SK-MEL-5 (cell line): ENCODE results near the gene ZNF681. TPM values are rescaled to one million over a fixed set of nuclear protein-coding genes. Genes with fewer than 3 reads are reported as not detected.

Experiments
- DNase-seq: peaks from one replicate; pipeline ENCODE4 v3.0.0-alpha.2; 2016; ENCODE audit warnings: low read depth, low spot score
- in situ Hi-C: cut with HindIII; loops from 2 replicates; pipeline ENCODE4 v1.10.0; 2016; ENCODE audit warnings: low sequenced_read_pairs, high pct_unique_total_duplicates, low pct_unique_long_range_greater_than_20kb
- polyA plus RNA-seq, 2 experiments: library from polyadenylated mRNA; depleted of rRNA; stranded (reverse); fragments of >200 nt; gene quantifications; 2 replicates each; pipeline ENCODE4 v1.2.3, GENCODE V29; 2015
- total RNA-seq: library from RNA; depleted of rRNA; stranded (reverse); fragments of >200 nt; shearing (Covaris generic); gene quantifications from 2 replicates; pipeline ENCODE4 v1.2.3, GENCODE V29; 2014; rRNA removed

Gene ZNF681
- 1.6 and 2.7 TPM in 2 replicates for total RNA-seq
- 0.33 and 0.38 TPM in 2 replicates for polyA plus RNA-seq (2015; cell fraction: cytosol; rRNA removed)
- 0.39 and 0.69 TPM in 2 replicates for polyA plus RNA-seq (2015; cell fraction: nucleus; rRNA removed)

- DNase-seq = peak; percentile 78
- in situ Hi-C loops = no loop called here
Observed at GRCh38 chr19:23758187-23759074, at the start of gene ZNF681. TSS of gene ZNF681 (minus strand) at chr19:23758891. CDS start at chr19:23758749, 142 bp downstream.

DNA sequence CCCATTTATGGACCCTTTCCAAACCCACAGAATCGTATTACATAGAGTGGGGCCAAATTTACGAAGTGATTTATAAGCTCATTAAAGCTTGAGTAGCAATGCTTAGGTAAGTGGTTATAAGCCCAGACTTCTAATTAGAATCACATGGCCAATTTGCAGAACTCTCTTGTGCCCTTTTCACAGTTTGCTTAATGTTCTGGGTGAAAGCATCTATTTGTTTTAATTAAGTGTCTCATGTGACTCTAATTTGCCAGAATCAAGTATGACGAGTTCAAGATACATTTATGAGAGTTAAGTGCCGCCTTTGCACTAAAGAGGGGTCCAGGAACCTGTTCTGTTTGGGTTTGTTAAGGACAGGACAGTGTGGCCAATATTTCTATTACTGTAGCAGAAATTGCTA is 46.0 kb upstream of the ZNF681 start:
- DNase-seq = no peak
- in situ Hi-C loops = no loop called here

DNA sequence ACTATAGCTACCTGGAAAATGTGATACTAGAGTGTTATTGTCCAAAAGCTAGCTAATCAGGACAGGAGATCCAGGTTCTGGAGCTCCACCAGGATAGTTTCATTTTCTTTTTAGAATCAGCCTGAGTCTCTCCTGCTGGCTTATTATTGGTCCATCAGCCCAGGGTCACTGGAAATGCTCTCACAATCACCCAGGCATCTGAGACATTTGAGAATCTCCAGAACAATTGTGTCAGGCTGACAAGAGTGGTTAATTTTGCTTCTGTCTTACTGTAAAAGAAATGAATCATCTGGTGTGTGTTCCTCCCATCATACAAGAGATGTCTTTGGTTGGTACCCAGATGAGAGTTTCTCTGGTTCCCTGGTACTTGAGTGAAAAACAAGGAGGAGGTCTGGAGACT is 43.6 kb upstream of the ZNF681 start:
- in situ Hi-C loops = no loop called here
- no peak for DNase-seq

DNA sequence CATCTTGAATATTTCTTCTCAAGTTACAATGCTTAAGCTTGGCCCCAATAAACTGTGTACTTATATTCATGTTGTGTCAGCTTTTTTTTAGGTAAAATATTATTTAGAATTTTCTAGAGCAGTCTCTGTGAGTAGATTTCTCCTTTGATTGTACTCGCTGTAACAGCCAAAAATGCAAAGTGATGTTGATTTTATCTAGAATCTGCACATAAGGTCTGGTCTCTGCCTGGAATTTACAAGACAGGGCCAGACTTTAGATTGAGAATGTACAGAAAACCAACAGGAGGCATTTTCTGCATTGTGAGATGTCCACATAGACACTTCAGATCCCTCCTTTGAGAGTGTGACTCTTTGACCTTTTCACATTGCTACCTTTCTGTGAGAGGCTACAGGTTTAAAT is 43.1 kb upstream of the ZNF681 start:
- no peak for DNase-seq
- in situ Hi-C loops = no loop called here

DNA sequence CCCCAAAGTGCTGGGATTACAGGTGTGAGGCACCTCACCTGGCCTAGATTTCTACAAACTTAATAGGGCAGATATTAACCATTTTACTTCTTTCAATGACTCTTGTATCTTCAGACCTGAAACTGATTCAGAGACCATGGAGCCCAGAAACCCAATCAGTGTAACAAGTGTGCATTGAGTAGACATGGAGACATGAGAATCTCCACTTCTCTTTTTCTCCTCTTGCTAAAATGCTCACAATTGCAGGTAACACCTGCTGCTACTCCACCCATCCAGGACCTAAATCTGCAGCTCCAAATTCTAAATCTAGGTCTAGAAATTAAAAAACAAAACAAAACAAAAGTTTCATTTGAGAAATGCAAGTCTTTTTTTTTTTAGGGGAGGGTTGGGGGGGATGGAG is 42.2 kb upstream of the ZNF681 start:
- in situ Hi-C loops = no loop called here
- DNase-seq = no peak

DNA sequence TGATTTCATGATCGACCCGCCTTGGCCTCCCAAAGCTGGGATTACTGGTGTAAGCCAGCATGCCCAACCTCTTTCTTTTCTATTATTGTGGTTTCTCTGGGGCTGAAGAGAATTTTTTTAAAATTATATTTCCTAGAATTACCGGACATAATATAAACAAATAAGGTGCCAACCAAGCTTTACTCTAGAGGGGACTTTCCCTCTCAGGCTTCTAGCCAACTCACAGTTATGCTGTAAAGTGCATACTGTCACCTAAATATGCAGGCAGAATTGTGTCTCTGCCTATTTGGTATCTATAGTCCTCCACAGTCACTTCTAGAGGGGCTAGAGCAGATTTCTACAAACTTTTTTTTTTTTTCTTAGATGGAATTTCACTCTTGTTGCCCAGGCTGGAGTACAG is 41.6 kb upstream of the ZNF681 start:
- in situ Hi-C loops = no loop called here
- no peak for DNase-seq

GRCh38 chr19:23799321-23799720 is 40.6 kb upstream of the ZNF681 start:
- in situ Hi-C loops = no loop called here
- DNase-seq = no peak

DNA sequence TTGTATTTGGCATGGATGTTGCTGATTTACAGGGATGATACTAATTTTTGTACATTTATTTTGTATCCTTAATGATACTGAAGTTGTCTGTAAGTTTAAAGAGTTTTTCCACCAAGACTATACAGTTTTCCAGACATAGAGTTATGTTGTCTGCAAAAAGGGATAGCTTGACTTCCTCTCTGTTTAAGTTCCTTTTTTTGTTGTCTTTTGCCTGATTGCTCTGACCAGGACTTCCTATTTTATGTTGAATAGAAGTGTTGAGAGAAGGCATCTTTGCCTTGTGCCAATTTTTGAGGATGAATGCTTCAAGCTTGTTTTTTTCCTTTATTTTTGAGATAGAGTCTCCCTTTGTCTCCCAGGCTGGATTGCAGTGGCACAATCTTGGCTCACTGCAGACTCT is 36.8 kb upstream of the ZNF681 start:
- DNase-seq = no peak
- in situ Hi-C loops = no loop called here

DNA sequence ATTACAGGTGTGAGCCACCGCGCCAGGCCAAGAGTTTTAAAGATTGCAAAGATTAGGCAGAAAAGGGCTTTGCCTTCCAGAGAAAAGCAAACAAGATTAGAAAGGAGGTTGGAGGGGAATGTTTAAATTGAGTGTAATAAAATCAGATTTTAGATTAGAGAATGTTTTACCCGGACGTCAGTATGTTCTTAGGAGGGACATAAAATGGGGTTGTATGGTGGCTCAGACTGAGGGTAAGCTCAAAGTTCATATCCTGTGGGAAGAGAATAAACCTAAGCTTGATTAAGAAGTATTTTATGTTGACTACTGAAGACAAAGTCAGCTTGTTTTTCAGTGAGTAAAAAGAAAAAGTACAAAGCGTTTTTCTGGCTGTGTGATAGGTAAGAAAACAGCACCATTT is 34.1 kb upstream of the ZNF681 start:
- no peak for DNase-seq
- in situ Hi-C loops = no loop called here

GRCh38 chr19:23790641-23791488 is 32.2 kb upstream of the ZNF681 start:
- no peak for DNase-seq
- in situ Hi-C loops = no loop called here

DNA sequence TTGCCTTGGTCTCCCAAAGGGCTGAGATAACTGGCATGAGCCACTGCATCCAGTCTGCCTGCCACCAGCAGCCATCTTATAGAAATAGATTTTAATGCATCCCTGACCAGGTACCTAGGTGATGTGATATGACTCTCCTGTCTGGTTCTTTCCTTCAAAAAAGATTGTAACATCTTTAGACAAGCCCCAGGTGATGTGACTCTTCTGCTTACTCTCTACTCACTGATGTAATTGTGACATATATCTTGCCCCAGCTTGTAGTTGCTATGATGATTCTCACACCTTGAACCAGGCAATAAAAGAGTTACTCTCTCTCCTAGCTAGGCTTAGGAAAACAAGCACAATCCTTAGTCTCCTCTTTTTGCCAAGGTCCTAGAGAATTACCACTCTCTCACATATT is 30.6 kb upstream of the ZNF681 start:
- no peak for DNase-seq
- in situ Hi-C loops = no loop called here

DNA sequence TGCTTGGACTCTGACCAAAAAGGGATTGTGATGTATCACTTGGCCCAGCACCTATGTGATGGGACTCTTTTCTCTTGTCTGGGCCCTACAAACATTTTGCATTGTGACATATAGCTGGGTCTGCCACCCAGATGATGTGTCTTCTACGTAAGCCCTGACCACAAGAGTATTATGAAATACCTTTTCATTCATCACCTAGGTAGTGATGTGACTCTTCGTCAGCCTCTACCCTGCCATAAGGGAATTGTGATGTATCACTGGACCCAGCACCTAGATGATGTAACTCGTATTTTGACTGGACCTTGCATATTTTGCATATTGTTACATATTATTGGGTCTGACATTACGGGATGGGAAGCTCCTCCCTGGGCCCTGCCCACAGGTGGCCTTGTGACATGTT is 29.7 kb upstream of the ZNF681 start:
- in situ Hi-C loops = no loop called here
- DNase-seq = no peak

GRCh38 chr19:23787106-23787505 is 28.4 kb upstream of the ZNF681 start:
- in situ Hi-C loops = no loop called here

GRCh38 chr19:23785982-23786381 is 27.3 kb upstream of the ZNF681 start:
- no peak for DNase-seq
- in situ Hi-C loops = no loop called here

More at GRCh38 chr19:23787106-23787505, 28.4 kb upstream of the ZNF681 start:
- no peak for DNase-seq

- no peak for DNase-seq
- in situ Hi-C loops = no loop called here
Observed at GRCh38 chr19:23784274-23784673, 25.6 kb upstream of the ZNF681 start.

- in situ Hi-C loops = no loop called here
Observed at GRCh38 chr19:23783636-23784035, 24.9 kb upstream of the ZNF681 start.

DNA sequence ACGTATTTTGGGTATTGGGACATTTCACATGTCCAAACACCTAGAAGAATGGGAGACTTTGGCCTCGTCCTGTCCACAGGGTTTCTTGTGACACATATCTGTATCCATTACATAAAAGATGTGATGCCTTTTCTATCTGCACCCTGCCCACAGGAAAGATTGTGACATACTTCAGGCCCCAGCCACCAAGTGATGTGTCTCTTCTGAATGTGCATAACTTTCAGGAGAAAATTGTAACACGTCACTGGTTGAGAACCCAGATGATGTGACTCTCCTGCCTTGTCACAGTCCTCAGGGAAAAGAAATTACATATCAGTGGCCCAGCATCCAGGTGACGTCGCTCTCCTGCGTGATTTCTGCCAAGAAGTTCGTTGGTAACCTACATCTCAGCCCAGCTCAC is 21.0 kb upstream of the ZNF681 start:
- in situ Hi-C loops = no loop called here
- no peak for DNase-seq

More at GRCh38 chr19:23783636-23784035, 24.9 kb upstream of the ZNF681 start:
- DNase-seq = no peak

DNA sequence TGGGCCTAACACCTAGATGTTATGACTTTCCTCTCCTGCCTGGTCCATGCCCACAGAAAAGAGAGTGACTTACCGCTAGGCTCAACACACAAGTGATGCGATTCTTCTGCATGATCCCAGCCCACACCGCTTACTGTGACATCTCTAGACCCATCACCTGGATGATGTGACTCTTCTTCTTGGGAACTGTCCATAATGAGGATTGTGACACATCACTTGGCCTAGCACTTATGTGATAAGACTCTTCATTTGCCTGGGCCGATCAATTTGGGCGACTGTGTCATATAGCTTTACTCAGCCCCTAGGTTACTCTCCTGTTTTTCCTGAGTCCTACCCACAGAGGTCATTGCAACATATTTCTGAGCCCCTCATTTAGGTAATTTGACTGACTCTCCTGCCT is 19.9 kb upstream of the ZNF681 start:
- in situ Hi-C loops = no loop called here
- DNase-seq = no peak
